Esophagus squamous epithelium (tissue), 5 donors: ENCODE measurements around the gene TRIP13. TPM values are rescaled to one million over a fixed set of nuclear protein-coding genes. Genes with fewer than 3 reads are reported as not detected.

Experiments used
- DNase-seq: peaks from one replicate; lab custom pipeline; 2025; lab: John Stamatoyannopoulos, UW
- H3K27ac ChIP-seq, 4 donors: fragments of 200-600 bp; sonication (generic); one replicate each; pipeline ENCODE4 v1.5.1; 2016 to 2019; ENCODE audit warnings: mild to moderate bottlenecking in 1 of 4
- H3K27me3 ChIP-seq, 4 donors: fragments of 200-600 bp; sonication (generic); 1 replicate in 3 of 4; 2 replicates in 1 of 4; pipeline versions ENCODE4 v1.5.1 to v1.6.0; 2017 to 2021; ENCODE audit warnings: antibody characterized with exemption in 1 of 4
- H3K36me3 ChIP-seq, 3 donors: fragments of 200-600 bp; sonication (generic); one replicate each; pipeline ENCODE4 v1.5.1; 2016 to 2019
- H3K4me1 ChIP-seq, 3 donors: fragments of 200-600 bp; sonication (generic); one replicate each; pipeline ENCODE4 v1.5.1; 2017 to 2019
- H3K4me3 ChIP-seq, 4 donors: fragments of 200-600 bp; sonication (generic); 1 replicate in 3 of 4; 2 replicates in 1 of 4; pipeline ENCODE4 v1.5.1; 2016 to 2019; ENCODE audit warnings: mild to moderate bottlenecking in 2 of 4, moderate library complexity in 1 of 4
- H3K9me3 ChIP-seq, 3 donors: fragments of 200-600 bp; sonication (generic); one replicate each; pipeline ENCODE4 v1.5.1; 2016 to 2019
- POLR2A ChIP-seq, 4 donors: fragments of 450-650 bp; IDR thresholded peaks; one replicate each; pipeline ENCODE4 v1.6.1; 2017; ENCODE audit warnings: antibody characterized with exemption in 4 of 4, mild to moderate bottlenecking in 4 of 4, moderate library complexity in 3 of 4
- WGBS, 2 donors: methylation state at CpG; one replicate each; pipeline ENCODE4 v1.1.5; 2018; 5-methylcytosine and 5-hydroxymethylcytosine counted together
- intact Hi-C: fragments of 100-400 bp; cut with DNase I; formaldehyde crosslinking; loops from one replicate; pipeline ENCODE4 v1.15.0; 2022
- total RNA-seq, 4 donors: library from RNA; depleted of rRNA; stranded (reverse); fragments of >200 nt; gene quantifications; one replicate each; pipeline ENCODE4 v1.1.0, GENCODE V29; 2016
- TF ChIP-seq, protein P1 (sequence below), 6 experiments: fragments of 450-650 bp in 4 of 6; fragments of 200-600 bp in 2 of 6; sonication (generic) in 2 of 6; IDR thresholded peaks; one replicate each; pipeline ENCODE4 v1.5.1; 2016 to 2019; ENCODE audit warnings: antibody characterized with exemption in 6 of 6, mild to moderate bottlenecking in 4 of 6, moderate library complexity in 4 of 6
- donor health status: DM: yes; HTN: yes; CAD: no.

The TRIP13 gene
- total RNA-seq, 4 donors from 2014 or later: 3.2 to 17.7 (median 9.5) TPM

DNA sequence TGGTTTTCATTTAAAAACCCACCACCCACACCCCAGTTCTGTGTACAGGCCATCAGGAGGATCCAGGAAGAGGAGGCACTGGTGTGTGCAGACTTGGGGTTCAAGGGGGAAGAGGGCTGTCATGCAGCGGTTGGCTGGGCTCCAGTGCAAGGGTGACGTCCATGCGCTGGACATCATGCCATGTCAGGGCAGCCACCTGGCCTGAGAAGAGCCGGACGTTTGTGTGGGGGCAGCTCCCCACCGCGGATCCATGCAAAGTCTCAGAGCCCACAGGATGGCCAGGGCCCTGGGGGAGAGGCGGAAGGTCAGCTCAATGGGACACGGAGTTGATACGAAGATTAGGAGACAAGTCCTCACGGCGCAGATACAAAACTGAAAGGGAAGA, 11.1 kb upstream of the TRIP13 start:
- no peaks in the 10 kb centered on the region for H3K9me3 ChIP-seq
- H3K27ac ChIP-seq: no peak overlapping the region
- intact Hi-C loops: no loop called here
- no peak overlapping the region for H3K4me3 ChIP-seq
- H3K4me1 ChIP-seq: no peaks in the 10 kb centered on the region
- H3K27me3 ChIP-seq: no peaks in the 10 kb centered on the region
- H3K36me3 ChIP-seq: peaks cover 40 to 82% (median 51%) of the 10 kb centered on the region in 3 donors
- WGBS, 2 donors: 89 to 94% methylated on average over 10 to 12 of the region's 12 CpGs
- TF ChIP-seq, protein P1, sequence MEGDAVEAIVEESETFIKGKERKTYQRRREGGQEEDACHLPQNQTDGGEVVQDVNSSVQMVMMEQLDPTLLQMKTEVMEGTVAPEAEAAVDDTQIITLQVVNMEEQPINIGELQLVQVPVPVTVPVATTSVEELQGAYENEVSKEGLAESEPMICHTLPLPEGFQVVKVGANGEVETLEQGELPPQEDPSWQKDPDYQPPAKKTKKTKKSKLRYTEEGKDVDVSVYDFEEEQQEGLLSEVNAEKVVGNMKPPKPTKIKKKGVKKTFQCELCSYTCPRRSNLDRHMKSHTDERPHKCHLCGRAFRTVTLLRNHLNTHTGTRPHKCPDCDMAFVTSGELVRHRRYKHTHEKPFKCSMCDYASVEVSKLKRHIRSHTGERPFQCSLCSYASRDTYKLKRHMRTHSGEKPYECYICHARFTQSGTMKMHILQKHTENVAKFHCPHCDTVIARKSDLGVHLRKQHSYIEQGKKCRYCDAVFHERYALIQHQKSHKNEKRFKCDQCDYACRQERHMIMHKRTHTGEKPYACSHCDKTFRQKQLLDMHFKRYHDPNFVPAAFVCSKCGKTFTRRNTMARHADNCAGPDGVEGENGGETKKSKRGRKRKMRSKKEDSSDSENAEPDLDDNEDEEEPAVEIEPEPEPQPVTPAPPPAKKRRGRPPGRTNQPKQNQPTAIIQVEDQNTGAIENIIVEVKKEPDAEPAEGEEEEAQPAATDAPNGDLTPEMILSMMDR (IDR thresholded peaks at IDR 0.05): no peak
- TF ChIP-seq POLR2A (IDR thresholded peaks at IDR 0.05): no peak
- DNase-seq: no peak

DNA sequence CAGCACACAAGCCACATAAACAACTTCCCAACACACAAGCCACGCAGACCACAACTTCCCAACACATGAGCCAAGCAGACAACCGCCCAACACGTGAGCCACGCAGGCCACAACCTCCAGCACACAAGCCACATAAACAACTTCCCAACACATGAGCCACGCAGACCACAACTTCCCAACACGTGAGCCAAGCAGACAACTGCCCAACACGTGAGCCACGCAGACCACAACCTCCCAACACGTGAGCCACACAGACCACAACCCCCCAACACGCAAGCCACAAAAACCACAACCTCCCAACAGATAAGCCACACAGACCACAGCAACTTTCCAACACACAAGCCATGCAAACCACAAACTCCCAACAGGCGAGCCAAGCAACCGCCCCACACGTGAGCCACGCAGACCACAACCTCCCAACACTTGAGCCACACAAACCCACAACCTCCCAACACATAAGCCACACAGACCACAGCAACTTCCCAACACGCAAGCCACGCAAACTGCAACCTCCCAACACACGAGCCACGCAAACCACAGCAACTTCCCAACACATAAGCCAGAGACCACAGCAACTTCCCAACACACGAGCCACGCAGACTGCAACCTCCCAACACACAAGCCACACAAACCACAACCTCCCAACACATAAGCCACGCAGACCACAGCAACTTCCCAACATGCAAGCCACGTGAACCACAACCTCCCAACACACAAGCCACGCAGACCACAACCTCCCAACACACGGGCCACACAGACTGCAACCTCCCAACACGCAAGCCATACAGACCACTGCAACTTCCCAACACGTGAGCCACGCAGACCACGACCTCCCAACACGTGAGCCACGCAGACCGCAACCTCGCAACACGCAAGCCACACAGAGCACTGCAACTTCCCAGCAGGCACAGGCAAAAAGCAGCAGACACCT, 10.2 kb upstream of the TRIP13 start:
- no peak for TF ChIP-seq POLR2A (IDR thresholded peaks at IDR 0.05)
- TF ChIP-seq, protein P1 (IDR thresholded peaks at IDR 0.05): no peak
- no peak for DNase-seq
- Histone ChIP-seq H3K27ac (no peak overlapping the region), H3K27me3 (no peaks in the 10 kb centered on the region), H3K4me3 (no peak overlapping the region), H3K36me3 (peaks cover 34 to 82% (median 59%) of the 10 kb centered on the region in 3 donors), H3K4me1 (no peaks in the 10 kb centered on the region), H3K9me3 (no peaks in the 10 kb centered on the region)
- 87 to 96% methylated on average over 21 to 24 of the region's 33 CpGs for WGBS, 2 donors
- intact Hi-C loops: no loop called here

DNA sequence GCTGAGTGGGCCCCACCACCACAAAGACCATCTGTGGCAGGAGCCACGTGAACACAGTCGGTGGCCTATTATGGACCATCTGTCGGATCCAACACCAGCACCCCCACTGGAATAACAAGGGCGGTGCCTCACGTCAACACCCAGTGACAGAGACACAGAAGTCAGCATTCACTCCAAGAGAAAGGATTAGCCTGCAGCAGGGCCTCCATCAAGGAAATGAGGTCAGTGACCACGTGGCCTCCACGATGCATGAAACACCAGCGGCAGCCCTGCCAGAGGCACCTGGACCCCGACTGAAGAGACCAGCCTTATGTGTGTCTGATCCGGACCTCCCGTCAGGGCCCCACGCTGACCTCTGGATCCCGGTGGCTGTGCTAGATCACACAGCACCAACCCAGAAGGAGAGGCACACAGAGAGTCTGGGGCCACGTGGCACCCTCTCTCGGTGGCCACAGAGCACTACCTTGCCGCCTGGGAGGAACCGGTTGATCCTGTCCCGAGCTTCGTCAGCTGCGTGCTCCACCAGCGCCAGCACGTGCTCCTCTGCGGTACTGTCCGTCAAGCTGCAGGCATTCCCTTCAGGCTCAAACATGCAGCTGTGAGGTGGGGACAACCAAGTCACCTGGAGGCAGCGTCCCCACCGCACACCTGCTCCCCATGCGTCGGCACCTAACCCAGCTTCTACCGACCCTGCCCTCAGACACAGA, 9.1 kb upstream of the TRIP13 start:
- DNase-seq: no peak

DNA sequence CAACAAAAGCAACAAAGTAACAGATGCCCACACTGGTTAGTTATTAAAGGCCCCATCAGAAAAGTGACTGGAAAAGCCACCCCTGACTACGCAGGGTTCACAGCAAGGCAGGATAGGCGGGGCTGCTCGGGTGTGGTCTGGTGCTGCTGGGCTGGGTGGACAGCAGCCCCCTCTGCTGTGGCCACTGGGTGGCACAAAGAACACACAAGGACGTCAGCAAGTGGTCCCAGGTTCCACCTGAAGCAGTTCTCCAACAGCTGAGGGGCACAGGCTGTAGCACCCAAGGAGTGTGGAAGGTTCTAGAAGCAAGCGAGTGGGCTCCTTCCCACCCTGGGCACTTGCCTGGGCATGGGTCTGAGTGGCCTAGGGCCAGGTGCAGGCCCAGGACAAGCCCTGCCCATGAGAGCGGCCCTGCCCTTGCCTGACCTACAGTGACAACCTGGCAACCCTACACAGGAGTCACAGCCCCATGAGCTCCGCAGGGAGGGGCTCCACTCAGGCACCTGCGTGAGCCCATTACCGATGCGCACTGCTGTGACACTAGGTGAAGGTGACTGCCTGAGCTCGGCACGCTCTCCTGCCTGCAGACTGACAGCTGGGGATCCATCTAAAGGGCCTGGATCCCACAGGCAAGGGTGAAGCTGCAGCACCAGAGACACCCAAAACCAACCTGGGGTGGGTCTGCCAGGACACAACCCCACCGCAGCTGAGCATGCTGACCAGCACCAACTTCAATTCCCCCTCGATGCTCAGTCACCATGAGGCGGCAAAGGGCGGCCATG, 8.1 kb upstream of the TRIP13 start:
- TF ChIP-seq, protein P1 (IDR thresholded peaks at IDR 0.05): no peak
- intact Hi-C loops: no loop called here
- 60 to 72% methylated on average over 3 to 6 of the region's 16 CpGs for WGBS, 2 donors
- no peaks in the 10 kb centered on the region for H3K27me3 ChIP-seq
- DNase-seq: no peak
- peaks cover 26 to 93% (median 55%) of the 10 kb centered on the region in 3 donors for H3K36me3 ChIP-seq
- no peaks in the 10 kb centered on the region for H3K9me3 ChIP-seq
- H3K4me3 ChIP-seq: no peak overlapping the region
- no peak overlapping the region for H3K27ac ChIP-seq
- H3K4me1 ChIP-seq: no peaks in the 10 kb centered on the region

More for the DNA sequence above, 9.1 kb upstream of the TRIP13 start:
- H3K9me3 ChIP-seq: no peaks in the 10 kb centered on the region
- H3K27me3 ChIP-seq: no peaks in the 10 kb centered on the region
- 91 to 99% methylated on average over 10 to 25 of the region's 29 CpGs for WGBS, 2 donors
- no peaks in the 10 kb centered on the region for H3K4me1 ChIP-seq
- no peak for TF ChIP-seq POLR2A (IDR thresholded peaks at IDR 0.05)
- TF ChIP-seq, protein P1 (IDR thresholded peaks at IDR 0.05): no peak
- H3K4me3 ChIP-seq: no peak overlapping the region
- peaks cover 26 to 84% (median 55%) of the 10 kb centered on the region in 3 donors for H3K36me3 ChIP-seq
- intact Hi-C loops: no loop called here
- H3K27ac ChIP-seq: no peak overlapping the region
